Measurements from ENCODE around the gene BAG1.

Gene BAG1

GRCh38 chr9:33273266-33273971 lies 8.9 kb upstream of the BAG1 start:
- DNase-seq, result no peak

GRCh38 chr9:33272061-33272460 lies 7.6 kb upstream of the BAG1 start:
- no peak for DNase-seq

GRCh38 chr9:33270146-33270545 lies 5.6 kb upstream of the BAG1 start:
- DNase-seq, result no peak

GRCh38 chr9:33267151-33267767 lies 2.8 kb upstream of the BAG1 start:
- no peak for DNase-seq

GRCh38 chr9:33265211-33265865 lies 830 bp upstream of the BAG1 start:
- no peak for DNase-seq

- peak; percentile 80 for DNase-seq
Observed at GRCh38 chr9:33264003-33264472, 470 bp downstream of the BAG1 start.

GRCh38 chr9:33263131-33264002 lies 1.1 kb downstream of the BAG1 start:
- DNase-seq, result no peak

GRCh38 chr9:33260372-33260771 lies 4.1 kb downstream of the BAG1 start:
- no peak for DNase-seq

GRCh38 chr9:33257276-33257675 lies 7.2 kb downstream of the BAG1 start:
- DNase-seq, result no peak

GRCh38 chr9:33256236-33256635 lies 8.3 kb downstream of the BAG1 start:
- DNase-seq, result no peak

- DNase-seq, result no peak
Observed at GRCh38 chr9:33255471-33255870, 9.0 kb downstream of the BAG1 start.

- DNase-seq, result no peak
Observed at GRCh38 chr9:33255014-33255413, 9.5 kb downstream of the BAG1 start.

- DNase-seq, result no peak
Observed at GRCh38 chr9:33254211-33254610, 10.3 kb downstream of the BAG1 start.

GRCh38 chr9:33250458-33250995 lies 14.0 kb downstream of the BAG1 start:
- no peak for DNase-seq

GRCh38 chr9:33249983-33250382 lies 14.5 kb downstream of the BAG1 start:
- no peak for DNase-seq

GRCh38 chr9:33249087-33249658 lies 15.3 kb downstream of the BAG1 start:
- DNase-seq, result no peak

- no peak for DNase-seq
Observed at GRCh38 chr9:33248606-33249005, 15.9 kb downstream of the BAG1 start.

- DNase-seq, result no peak
Observed at GRCh38 chr9:33246269-33246860, 18.1 kb downstream of the BAG1 start.

- no peak for DNase-seq
Observed at GRCh38 chr9:33245341-33245740, 19.2 kb downstream of the BAG1 start.

GRCh38 chr9:33244137-33244784 lies 20.2 kb downstream of the BAG1 start:
- DNase-seq, result no peak

- no peak for DNase-seq
Observed at GRCh38 chr9:33242609-33243134, 21.8 kb downstream of the BAG1 start.

All from activated effector memory CD4-positive, alpha-beta T cell treated with anti-CD3 and anti-CD28 coated beads, Interleukin-2, amount 50 U/mL, for 16 hours (primary cell).